ENCODE measurements around the gene MRFAP1.

GRCh38 chr4:6609415-6610079 is 30.9 kb upstream of the MRFAP1 start:
- TF ChIP-seq CTCF (IDR thresholded peaks at IDR 0.05; ENCODE audit: low read depth, low read length): no peak
- no peak for TF ChIP-seq EZH2phosphoT487 (IDR thresholded peaks at IDR 0.05; ENCODE audit: low read depth)
